ENCODE results near the gene RPL21.

DNA sequence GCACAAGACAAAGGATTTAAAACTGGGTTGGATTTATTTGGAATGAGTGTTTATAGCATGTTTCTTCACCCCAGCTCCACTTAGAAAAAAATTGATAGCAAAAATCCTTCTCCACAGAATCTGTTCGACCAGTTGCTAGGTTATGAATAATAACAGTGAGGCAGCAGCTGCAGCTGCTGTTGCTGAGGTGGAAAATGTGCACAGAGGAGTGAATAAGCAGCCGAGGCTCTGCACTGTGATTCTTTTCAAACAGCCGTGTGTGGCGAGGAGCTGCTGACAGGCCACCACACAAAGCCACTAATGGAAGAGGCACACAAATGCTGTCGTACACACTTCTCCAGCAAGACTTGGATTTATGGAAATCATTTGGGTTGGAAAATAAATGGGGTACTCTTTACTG is 12.8 kb downstream of the RPL21 start:
- TF ChIP-seq, protein P1, sequence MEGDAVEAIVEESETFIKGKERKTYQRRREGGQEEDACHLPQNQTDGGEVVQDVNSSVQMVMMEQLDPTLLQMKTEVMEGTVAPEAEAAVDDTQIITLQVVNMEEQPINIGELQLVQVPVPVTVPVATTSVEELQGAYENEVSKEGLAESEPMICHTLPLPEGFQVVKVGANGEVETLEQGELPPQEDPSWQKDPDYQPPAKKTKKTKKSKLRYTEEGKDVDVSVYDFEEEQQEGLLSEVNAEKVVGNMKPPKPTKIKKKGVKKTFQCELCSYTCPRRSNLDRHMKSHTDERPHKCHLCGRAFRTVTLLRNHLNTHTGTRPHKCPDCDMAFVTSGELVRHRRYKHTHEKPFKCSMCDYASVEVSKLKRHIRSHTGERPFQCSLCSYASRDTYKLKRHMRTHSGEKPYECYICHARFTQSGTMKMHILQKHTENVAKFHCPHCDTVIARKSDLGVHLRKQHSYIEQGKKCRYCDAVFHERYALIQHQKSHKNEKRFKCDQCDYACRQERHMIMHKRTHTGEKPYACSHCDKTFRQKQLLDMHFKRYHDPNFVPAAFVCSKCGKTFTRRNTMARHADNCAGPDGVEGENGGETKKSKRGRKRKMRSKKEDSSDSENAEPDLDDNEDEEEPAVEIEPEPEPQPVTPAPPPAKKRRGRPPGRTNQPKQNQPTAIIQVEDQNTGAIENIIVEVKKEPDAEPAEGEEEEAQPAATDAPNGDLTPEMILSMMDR (IDR thresholded peaks at IDR 0.05) = no peak
- TF ChIP-seq POLR2AphosphoS5 (IDR thresholded peaks at IDR 0.05; ENCODE audit: insufficient read depth in 1 of 2, low read depth in 1 of 2) (no peak), POLR2A (IDR thresholded peaks at IDR 0.05) (no peak)
